Vagina (tissue), 2 donors: Measurements from ENCODE around the gene RPL13A. TPM values are rescaled to one million over a fixed set of nuclear protein-coding genes. Genes with fewer than 3 reads are reported as not detected.
A peak's percentile ranks its signal among the peaks of the same experiment; 100 is the strongest.

Experiments used
- DNase-seq, 2 donors: peaks; one replicate each; pipeline ENCODE4 v3.0.0-alpha.2; 2017; ENCODE audit errors: extremely low spot score in 2 of 2
- H3K27ac ChIP-seq: fragments of 200-600 bp; sonication (generic); one replicate; pipeline ENCODE4 v1.5.1; 2019
- H3K27me3 ChIP-seq: fragments of 200-600 bp; sonication (generic); one replicate; pipeline ENCODE4 v1.5.1; 2019
- H3K36me3 ChIP-seq, 2 donors: fragments of 200-600 bp; sonication (generic); one replicate each; pipeline ENCODE4 v1.5.1; 2017 to 2019
- H3K4me1 ChIP-seq: fragments of 200-600 bp; sonication (generic); one replicate; pipeline ENCODE4 v1.5.1; 2019
- H3K4me3 ChIP-seq, 2 donors: fragments of 200-600 bp; sonication (generic); 1 replicate in 1 of 2; 2 replicates in 1 of 2; pipeline ENCODE4 v1.5.1; 2016 to 2019
- H3K9me3 ChIP-seq: fragments of 200-600 bp; sonication (generic); one replicate; pipeline ENCODE4 v1.5.1; 2019
- POLR2A ChIP-seq, 2 donors: fragments of 450-650 bp; IDR thresholded peaks; one replicate each; pipeline ENCODE4 v1.6.1; 2017; ENCODE audit warnings: antibody characterized with exemption in 2 of 2, mild to moderate bottlenecking in 2 of 2, moderate library complexity in 2 of 2
- POLR2AphosphoS5 ChIP-seq, 2 donors: sonication (generic); formaldehyde crosslinking; IDR thresholded peaks; one replicate each; pipeline ENCODE4 v1.9.0; 2017; ENCODE audit warnings: antibody characterized with exemption in 2 of 2, mild to moderate bottlenecking in 2 of 2, low read depth in 1 of 2; ENCODE audit not compliant: insufficient read depth in 1 of 2
- intact Hi-C: fragments of 100-400 bp; cut with DNase I; formaldehyde crosslinking; loops from one replicate; pipeline ENCODE4 v1.15.1; 2023
- total RNA-seq: library from RNA; depleted of rRNA; stranded (reverse); fragments of >200 nt; gene quantifications from one replicate; pipeline ENCODE4 v1.2.3, GENCODE V29; 2016
- TF ChIP-seq, protein P1 (sequence below), 3 experiments: fragments of 450-650 bp in 2 of 3; fragments of 200-600 bp in 1 of 3; sonication (generic) in 1 of 3; IDR thresholded peaks; one replicate each; pipeline ENCODE4 v1.5.1; 2017 to 2019; ENCODE audit warnings: antibody characterized with exemption in 3 of 3, mild to moderate bottlenecking in 2 of 3, moderate library complexity in 2 of 3

RPL13A gene
- total RNA-seq, 1 donor from 2014 or later, result 3,900 TPM

DNA sequence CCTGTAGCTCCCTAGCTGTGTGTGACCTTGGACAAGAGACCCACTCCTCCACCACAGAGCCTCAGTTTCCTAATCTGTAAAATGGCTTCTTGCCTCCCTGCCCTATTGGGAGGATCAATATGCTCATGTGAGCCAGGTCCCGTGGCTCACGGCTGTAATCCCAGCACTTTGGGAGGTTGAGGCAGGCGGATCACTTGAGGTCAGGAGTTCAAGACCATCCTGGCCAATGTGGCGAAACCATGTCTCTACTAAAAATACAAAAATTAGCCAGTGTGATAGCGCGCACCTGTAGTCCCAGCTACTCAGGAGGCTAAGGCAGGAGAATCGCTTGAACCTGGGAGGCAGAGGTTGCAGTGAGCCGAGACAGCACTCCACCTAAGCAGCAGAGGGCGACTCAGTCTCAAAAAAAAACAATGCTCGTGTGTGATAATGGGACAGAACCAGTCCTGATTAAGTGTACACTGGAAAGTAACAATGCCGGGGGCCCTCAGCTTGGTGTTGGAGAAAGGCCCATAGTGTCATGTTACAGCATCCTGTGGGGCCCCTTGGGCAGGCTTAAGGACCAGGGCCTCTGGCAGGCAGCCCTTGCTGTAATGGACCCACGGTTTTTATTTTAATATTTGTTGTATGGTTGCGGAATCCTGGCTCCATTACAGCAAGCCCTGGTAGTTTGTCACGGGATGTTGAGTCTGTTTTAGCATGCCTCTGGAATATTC lies 15.6 kb downstream of the RPL13A start:
- no peak overlapping the region for H3K4me3 ChIP-seq
- peaks cover 35% of the 10 kb centered on the region for H3K4me1 ChIP-seq
- H3K9me3 ChIP-seq, result no peaks in the 10 kb centered on the region
- TF ChIP-seq, protein P1, sequence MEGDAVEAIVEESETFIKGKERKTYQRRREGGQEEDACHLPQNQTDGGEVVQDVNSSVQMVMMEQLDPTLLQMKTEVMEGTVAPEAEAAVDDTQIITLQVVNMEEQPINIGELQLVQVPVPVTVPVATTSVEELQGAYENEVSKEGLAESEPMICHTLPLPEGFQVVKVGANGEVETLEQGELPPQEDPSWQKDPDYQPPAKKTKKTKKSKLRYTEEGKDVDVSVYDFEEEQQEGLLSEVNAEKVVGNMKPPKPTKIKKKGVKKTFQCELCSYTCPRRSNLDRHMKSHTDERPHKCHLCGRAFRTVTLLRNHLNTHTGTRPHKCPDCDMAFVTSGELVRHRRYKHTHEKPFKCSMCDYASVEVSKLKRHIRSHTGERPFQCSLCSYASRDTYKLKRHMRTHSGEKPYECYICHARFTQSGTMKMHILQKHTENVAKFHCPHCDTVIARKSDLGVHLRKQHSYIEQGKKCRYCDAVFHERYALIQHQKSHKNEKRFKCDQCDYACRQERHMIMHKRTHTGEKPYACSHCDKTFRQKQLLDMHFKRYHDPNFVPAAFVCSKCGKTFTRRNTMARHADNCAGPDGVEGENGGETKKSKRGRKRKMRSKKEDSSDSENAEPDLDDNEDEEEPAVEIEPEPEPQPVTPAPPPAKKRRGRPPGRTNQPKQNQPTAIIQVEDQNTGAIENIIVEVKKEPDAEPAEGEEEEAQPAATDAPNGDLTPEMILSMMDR (IDR thresholded peaks at IDR 0.05), result peak; percentile 44 to 71 (median 53)
- TF ChIP-seq POLR2AphosphoS5 (IDR thresholded peaks at IDR 0.05; ENCODE audit: insufficient read depth in 1 of 2, low read depth in 1 of 2), result peak; percentile 7 to 40
- no peak for TF ChIP-seq POLR2A (IDR thresholded peaks at IDR 0.05)
- peak in 1 of 2 donors; percentile 89 for DNase-seq
- peaks cover 0 to 19% of the 10 kb centered on the region in 2 donors for H3K36me3 ChIP-seq
- H3K27me3 ChIP-seq, result no peaks in the 10 kb centered on the region
- peak overlapping the region; percentile 93 for H3K27ac ChIP-seq
- intact Hi-C loops, result loop anchor here (2.0 kb wide), 1 partner anchor 44 kb away; no protein-coding TSS in a partner anchor

DNA sequence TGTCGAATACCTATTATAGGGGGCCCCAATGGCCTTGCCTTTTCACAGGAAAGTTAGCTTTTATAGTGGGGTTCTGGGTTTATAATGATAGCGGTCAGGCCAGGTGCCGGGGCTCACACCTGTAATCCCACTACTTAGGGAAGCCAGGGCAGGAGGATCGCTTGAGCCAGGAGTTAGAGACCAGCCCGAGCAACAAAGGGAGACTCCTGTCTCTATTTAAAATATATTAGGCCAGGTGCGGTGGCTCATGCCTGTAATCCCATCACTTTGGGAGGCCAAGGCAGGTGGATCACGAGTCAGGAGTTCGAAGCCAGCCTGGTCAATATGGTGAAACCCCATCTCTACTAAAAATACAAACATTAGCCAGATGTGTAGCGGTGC lies 16.2 kb downstream of the RPL13A start:
- peaks cover 0 to 14% of the 10 kb centered on the region in 2 donors for H3K36me3 ChIP-seq
- TF ChIP-seq POLR2A (IDR thresholded peaks at IDR 0.05) (no peak), POLR2AphosphoS5 (IDR thresholded peaks at IDR 0.05; ENCODE audit: insufficient read depth in 1 of 2, low read depth in 1 of 2) (no peak)
- TF ChIP-seq, protein P1 (IDR thresholded peaks at IDR 0.05), result no peak
- no peak overlapping the region for H3K4me3 ChIP-seq
- no peaks in the 10 kb centered on the region for H3K27me3 ChIP-seq
- H3K27ac ChIP-seq, result peak overlapping the region; percentile 93
- intact Hi-C loops, result loop anchor here (2.0 kb wide), 1 partner anchor 43 kb away; no protein-coding TSS in a partner anchor
- H3K9me3 ChIP-seq, result no peaks in the 10 kb centered on the region
- H3K4me1 ChIP-seq, result peaks cover 30% of the 10 kb centered on the region
- no peak for DNase-seq

GRCh38 chr19:49506575-49507105 lies 19.2 kb downstream of the RPL13A start:
- Histone ChIP-seq H3K27ac (no peak overlapping the region), H3K4me1 (peaks cover 15% of the 10 kb centered on the region), H3K9me3 (no peaks in the 10 kb centered on the region), H3K27me3 (no peaks in the 10 kb centered on the region), H3K4me3 (no peak overlapping the region), H3K36me3 (no peaks in the 10 kb centered on the region)
- no peak for DNase-seq
- intact Hi-C loops, result no loop called here
- no peak for TF ChIP-seq POLR2A (IDR thresholded peaks at IDR 0.05)
- TF ChIP-seq, protein P1 (IDR thresholded peaks at IDR 0.05), result peak in 1 of 3 experiments; percentile 65

DNA sequence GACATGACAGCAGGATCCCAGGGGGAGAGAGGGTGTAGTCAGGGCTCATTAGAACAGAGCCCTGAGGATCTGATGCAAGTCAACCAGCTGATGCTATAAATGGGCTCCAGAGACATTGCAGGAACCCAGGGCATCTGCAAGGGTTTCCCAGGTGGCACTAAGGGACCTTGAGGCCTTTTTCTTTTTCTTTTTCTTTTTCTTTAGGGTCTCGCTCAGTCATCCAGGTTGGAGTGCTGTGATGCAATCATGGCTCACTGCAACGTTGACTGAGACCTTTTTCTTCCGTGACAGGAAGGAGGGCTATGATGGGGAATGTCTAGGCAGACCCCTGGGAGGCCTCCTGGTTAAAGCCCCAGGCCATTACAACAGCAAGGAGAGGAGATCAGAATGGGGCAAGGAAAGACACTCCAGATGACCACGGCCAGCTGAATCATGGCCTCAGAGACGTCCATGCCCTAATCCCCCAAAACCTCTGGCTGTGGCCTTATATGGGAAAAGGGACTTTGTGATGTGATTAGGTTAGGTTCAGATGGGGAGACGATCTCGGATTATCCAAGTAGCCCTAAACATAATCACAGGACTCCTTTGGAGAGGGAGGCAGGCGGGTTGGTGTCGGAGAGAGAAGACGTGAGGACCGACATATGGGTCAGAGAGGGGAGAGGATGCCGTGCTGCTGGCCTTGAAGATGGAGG lies 20.5 kb downstream of the RPL13A start:
- no peak overlapping the region for H3K4me3 ChIP-seq
- no peaks in the 10 kb centered on the region for H3K36me3 ChIP-seq
- intact Hi-C loops, result no loop called here
- TF ChIP-seq POLR2A (IDR thresholded peaks at IDR 0.05) (no peak), POLR2AphosphoS5 (IDR thresholded peaks at IDR 0.05; ENCODE audit: insufficient read depth in 1 of 2, low read depth in 1 of 2) (no peak)
- TF ChIP-seq, protein P1 (IDR thresholded peaks at IDR 0.05), result no peak
- peaks cover 24% of the 10 kb centered on the region for H3K4me1 ChIP-seq
- no peaks in the 10 kb centered on the region for H3K27me3 ChIP-seq
- no peak for DNase-seq
- H3K27ac ChIP-seq, result no peak overlapping the region
- no peaks in the 10 kb centered on the region for H3K9me3 ChIP-seq
